Measurements from ENCODE around the gene PWP2.
"Not testable (repeated sequence)": the region's sequence is repeated elsewhere in the genome, so short reads cannot be mapped to it uniquely, and the experiment has no call there.

DNA sequence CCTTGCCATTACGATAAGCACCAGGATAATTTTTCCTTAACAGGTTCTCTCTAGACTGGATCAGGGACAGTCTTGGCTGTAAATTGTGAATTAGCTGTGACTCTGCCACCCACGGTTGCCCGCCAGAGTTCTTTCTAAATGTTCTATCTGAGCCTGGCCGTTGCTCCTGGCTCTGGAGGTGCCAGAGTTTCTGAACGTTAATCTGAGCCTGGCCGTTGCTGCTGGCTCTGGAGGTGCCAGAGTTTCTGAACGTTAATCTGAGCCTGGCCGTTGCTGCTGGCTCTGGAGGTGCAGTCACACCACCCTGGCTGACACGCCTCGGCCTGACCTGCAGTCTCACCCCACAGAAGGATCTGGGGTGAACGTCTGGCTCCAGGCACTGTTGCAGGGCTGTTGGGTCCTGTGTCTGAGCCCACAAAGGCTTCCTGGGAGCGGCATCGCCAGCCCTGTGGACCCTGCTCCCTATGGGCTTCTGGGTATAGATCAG lies 56.0 kb downstream of the PWP2 start:
- TF ChIP-seq POLR2A, BHLHE40, SMC3 (IDR thresholded peaks at IDR 0.05; ENCODE audit: low read depth, low read length): not testable (repeated sequence)
- TF ChIP-seq, protein P1, sequence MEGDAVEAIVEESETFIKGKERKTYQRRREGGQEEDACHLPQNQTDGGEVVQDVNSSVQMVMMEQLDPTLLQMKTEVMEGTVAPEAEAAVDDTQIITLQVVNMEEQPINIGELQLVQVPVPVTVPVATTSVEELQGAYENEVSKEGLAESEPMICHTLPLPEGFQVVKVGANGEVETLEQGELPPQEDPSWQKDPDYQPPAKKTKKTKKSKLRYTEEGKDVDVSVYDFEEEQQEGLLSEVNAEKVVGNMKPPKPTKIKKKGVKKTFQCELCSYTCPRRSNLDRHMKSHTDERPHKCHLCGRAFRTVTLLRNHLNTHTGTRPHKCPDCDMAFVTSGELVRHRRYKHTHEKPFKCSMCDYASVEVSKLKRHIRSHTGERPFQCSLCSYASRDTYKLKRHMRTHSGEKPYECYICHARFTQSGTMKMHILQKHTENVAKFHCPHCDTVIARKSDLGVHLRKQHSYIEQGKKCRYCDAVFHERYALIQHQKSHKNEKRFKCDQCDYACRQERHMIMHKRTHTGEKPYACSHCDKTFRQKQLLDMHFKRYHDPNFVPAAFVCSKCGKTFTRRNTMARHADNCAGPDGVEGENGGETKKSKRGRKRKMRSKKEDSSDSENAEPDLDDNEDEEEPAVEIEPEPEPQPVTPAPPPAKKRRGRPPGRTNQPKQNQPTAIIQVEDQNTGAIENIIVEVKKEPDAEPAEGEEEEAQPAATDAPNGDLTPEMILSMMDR (conservative IDR thresholded peaks at IDR 0.05; ENCODE audit: low read depth, low read length): not testable (repeated sequence)

All from IMR-90 (cell line).